Measurements from ENCODE around the gene PELI3. TPM values are rescaled to one million over a fixed set of nuclear protein-coding genes. Genes with fewer than 3 reads are reported as not detected.

Gene PELI3
- total RNA-seq, 2 experiments from 2014 or later: 5.7 to 7.0 TPM

DNA sequence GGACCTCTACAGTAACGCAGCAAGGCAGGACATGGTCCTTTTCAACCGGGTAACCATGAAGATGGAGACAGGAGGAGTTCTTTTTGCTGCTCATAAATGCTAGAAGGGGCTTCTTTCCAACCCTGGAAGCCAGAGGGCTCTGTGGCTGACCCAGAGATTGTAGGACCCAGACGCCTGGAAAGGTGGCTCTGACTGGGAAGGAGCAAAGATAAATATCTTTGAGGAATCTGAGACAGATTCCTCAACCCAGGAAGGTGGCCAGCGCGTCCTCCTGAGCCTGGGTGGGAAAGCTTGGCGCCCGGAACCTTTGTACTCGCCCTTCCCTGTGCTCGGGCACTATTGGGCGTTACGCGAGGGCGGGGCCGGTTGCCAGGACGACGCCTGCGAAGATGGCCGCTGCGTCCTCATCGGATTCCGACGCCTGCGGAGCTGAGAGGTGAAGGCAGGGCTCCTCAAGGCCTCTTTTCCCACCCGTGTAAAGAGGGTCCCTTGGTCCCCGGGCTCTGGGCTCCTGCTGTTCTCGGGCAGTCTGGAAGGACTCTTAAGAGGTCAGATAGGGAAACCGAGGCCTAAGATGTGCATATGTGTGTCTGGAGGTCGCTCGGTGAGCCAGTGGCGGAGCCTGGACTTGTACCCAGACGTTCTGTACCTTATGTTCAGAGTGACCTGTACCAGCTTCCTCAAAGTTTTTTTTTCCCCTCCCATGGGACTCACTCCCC is 43.7 kb downstream of the PELI3 start, which contains the start of gene BBS1:
TSS of gene BBS1 (plus strand) at position 365 of the 719 bp plus-strand sequence. CDS start at position 390, 25 bp downstream.
- CTCF ChIA-PET: interaction anchor here (0.5 to 2.1 kb wide), 8 partner anchors 27 to 447 kb away, joined by 3 to 8 read pairs (median 3); partner anchors contain the start of genes MRPL11 and RBM4B
- peak within 1 kb of the TSS; percentile 86 for H3K4me3 Mint-ChIP-seq

DNA sequence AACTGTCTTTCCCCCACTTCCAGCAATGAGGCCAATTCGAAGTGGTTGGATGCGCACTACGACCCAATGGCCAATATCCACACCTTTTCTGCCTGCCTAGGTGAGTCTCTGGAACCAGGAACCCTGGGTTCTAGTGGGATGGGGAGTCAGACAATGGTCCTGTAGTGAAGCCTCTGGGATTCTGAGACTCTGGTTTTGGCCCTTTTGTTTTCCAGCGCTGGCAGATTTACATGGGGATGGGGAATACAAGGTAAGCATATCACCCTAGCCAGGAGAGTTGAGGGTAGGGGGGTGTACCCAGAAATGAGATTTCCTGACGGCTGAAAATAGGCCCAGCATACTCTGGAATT is 44.3 kb downstream of the PELI3 start:
- intact Hi-C loops (cut with DNase I, micrococcal nuclease): loop anchor here in 1 of 2 experiments (1.0 kb wide), 10 partner anchors 31 to 447 kb away; partner anchors contain the start of genes ACTN3, CCDC87, CCS and DPP3
- CTCF ChIA-PET: interaction anchor here (0.5 to 2.1 kb wide), 6 partner anchors 72 to 446 kb away, joined by 3 to 8 read pairs (median 3); partner anchors contain the start of genes MRPL11 and RBM4B
- H3K27ac Mint-ChIP-seq: peak overlapping the region; percentile 48

More for the DNA sequence above, 43.7 kb downstream of the PELI3 start, which contains the start of gene BBS1:
- Mint-ChIP-seq H3K4me1 (peaks cover 10% of the 10 kb centered on the region), H3K27me3 (no peaks in the 10 kb centered on the region), H3K36me3 (ENCODE audit: low read depth) (peaks cover 10% of the 10 kb centered on the region), H3K9me3 (ENCODE audit: low read depth) (no peaks in the 10 kb centered on the region), H3K27ac (peak within 1 kb of the TSS; percentile 48)
- POLR2A ChIA-PET: interaction anchor here (0.6 to 1.1 kb wide), 3 partner anchors 44 to 168 kb away, joined by 3 to 4 read pairs (median 4); partner anchors contain the start of genes PELI3 and RBM4B
- DNase-seq: peak; percentile 88
- intact Hi-C loops (cut with DNase I, micrococcal nuclease): loop anchor here in 1 of 2 experiments (1.0 kb wide), 10 partner anchors 30 to 448 kb away; partner anchors contain the start of genes ACTN3, CCDC87, CCS and DPP3
- ATAC-seq: peak; percentile 98

DNA sequence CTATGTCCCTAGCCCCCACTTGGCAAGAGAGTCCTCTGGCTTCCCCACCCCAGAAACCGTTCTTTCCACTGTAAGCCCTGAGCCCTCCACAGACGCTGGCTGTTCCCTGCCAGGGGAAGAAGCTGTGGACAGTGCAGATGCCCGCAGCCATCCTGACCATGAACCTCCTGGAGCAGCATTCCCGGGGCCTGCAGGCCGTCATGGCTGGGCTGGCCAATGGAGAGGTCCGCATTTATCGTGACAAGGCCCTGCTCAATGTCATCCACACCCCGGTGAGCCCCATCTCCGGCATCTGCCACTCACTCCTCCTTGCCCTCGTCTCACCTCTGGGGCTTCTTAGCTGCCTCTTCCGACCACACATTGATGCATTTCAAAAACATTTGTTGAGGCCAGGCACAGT is 56.9 kb downstream of the PELI3 start:
- Mint-ChIP-seq H3K36me3 (ENCODE audit: low read depth) (peaks cover 31% of the 10 kb centered on the region), H3K4me3 (no peak overlapping the region), H3K27ac (no peak overlapping the region), H3K4me1 (no peaks in the 10 kb centered on the region), H3K27me3 (no peaks in the 10 kb centered on the region), H3K9me3 (ENCODE audit: low read depth) (no peaks in the 10 kb centered on the region)
- CTCF ChIA-PET: no interaction called here
- POLR2A ChIA-PET: no interaction called here
- intact Hi-C loops (cut with DNase I, micrococcal nuclease): no loop called here
- ATAC-seq: no peak
- DNase-seq: no peak

More for the DNA sequence above, 44.3 kb downstream of the PELI3 start:
- H3K4me1 Mint-ChIP-seq: peaks cover 10% of the 10 kb centered on the region
- H3K9me3 Mint-ChIP-seq (ENCODE audit: low read depth): no peaks in the 10 kb centered on the region
- H3K36me3 Mint-ChIP-seq (ENCODE audit: low read depth): peaks cover 10% of the 10 kb centered on the region
- POLR2A ChIA-PET: interaction anchor here (0.6 to 1.1 kb wide), 3 partner anchors 44 to 167 kb away, joined by 3 to 4 read pairs (median 4); partner anchors contain the start of genes PELI3 and RBM4B
- ATAC-seq (no peak), DNase-seq (no peak)
- no peaks in the 10 kb centered on the region for H3K27me3 Mint-ChIP-seq
- H3K4me3 Mint-ChIP-seq: peak overlapping the region; percentile 86

- H3K4me1 Mint-ChIP-seq: no peaks in the 10 kb centered on the region
- no peaks in the 10 kb centered on the region for H3K27me3 Mint-ChIP-seq
- no peak overlapping the region for H3K27ac Mint-ChIP-seq
- no peaks in the 10 kb centered on the region for H3K9me3 Mint-ChIP-seq (ENCODE audit: low read depth)
- ChIA-PET CTCF (no interaction called here), POLR2A (no interaction called here)
- DNase-seq: no peak
- ATAC-seq: no peak
- H3K4me3 Mint-ChIP-seq: no peak overlapping the region
- intact Hi-C loops (cut with DNase I, micrococcal nuclease): no loop called here
- H3K36me3 Mint-ChIP-seq (ENCODE audit: low read depth): peaks cover 29% of the 10 kb centered on the region
Measured at GRCh38 chr11:66524304-66525040, 57.8 kb downstream of the PELI3 start.

Other genes starting within 250 kb of the PELI3 start
- gene KLC2, start 209.2 kb upstream of the PELI3 start, total RNA-seq: 10 to 100 TPM; 28.2 to 29.4 TPM
- 100 to 1,000 TPM; 114 to 147 TPM for gene RAB1B, start 198.3 kb upstream of the PELI3 start, total RNA-seq
- 1 to 10 TPM; 1.3 to 1.6 TPM for gene CNIH2, start 188.7 kb upstream of the PELI3 start, total RNA-seq
- 10 to 100 TPM; 47.5 to 49.8 TPM for gene YIF1A, start 177.8 kb upstream of the PELI3 start, total RNA-seq
- gene TMEM151A, start 175.0 kb upstream of the PELI3 start, total RNA-seq: not detected
- under 1 TPM; 0.23 to 0.26 TPM for gene CD248, start 149.9 kb upstream of the PELI3 start, total RNA-seq
- gene RIN1, start 130.5 kb upstream of the PELI3 start, total RNA-seq: 1 to 10 TPM; 1.5 to 1.6 TPM
- gene BRMS1, start 121.8 kb upstream of the PELI3 start, total RNA-seq: 10 to 100 TPM; 29.2 to 30.2 TPM
- 1 to 10 TPM; 6.0 to 8.5 TPM for gene B4GAT1, start 119.3 kb upstream of the PELI3 start, total RNA-seq
- gene SLC29A2, start 95.1 kb upstream of the PELI3 start, total RNA-seq: 10 to 100 TPM; 13.6 to 14.4 TPM
- under 1 TPM; 0.07 TPM for gene NPAS4, start 45.9 kb upstream of the PELI3 start, total RNA-seq
- gene MRPL11, start 28.1 kb upstream of the PELI3 start, total RNA-seq: 100 to 1,000 TPM; 115 to 120 TPM
- gene DPP3, start 13.5 kb downstream of the PELI3 start, total RNA-seq: 10 to 100 TPM; 87.1 to 91.9 TPM
- gene BBS1, start 43.7 kb downstream of the PELI3 start, total RNA-seq: 10 to 100 TPM in 1 of 2 experiments, 1 to 10 TPM in 1; 9.4 to 10.7 TPM
- 10 to 100 TPM in 1 of 2 experiments, 1 to 10 TPM in 1; 9.7 to 11.3 TPM for gene ZDHHC24, start 79.1 kb downstream of the PELI3 start, total RNA-seq
- under 1 TPM; 0.26 to 0.27 TPM for gene ACTN3, start 80.0 kb downstream of the PELI3 start, total RNA-seq
- gene CTSF, start 101.7 kb downstream of the PELI3 start, total RNA-seq: 1 to 10 TPM; 1.3 to 2.0 TPM
- gene CCDC87, start 126.2 kb downstream of the PELI3 start, total RNA-seq: under 1 TPM; 0.09 to 0.14 TPM
- gene CCS, start 126.3 kb downstream of the PELI3 start, total RNA-seq: 10 to 100 TPM; 16.3 to 24.0 TPM
- gene RBM14, start 149.7 kb downstream of the PELI3 start, total RNA-seq: 100 to 1,000 TPM; 122 to 137 TPM
- gene RBM4, start 171.8 kb downstream of the PELI3 start, total RNA-seq: 100 to 1,000 TPM; 104 to 122 TPM
- 10 to 100 TPM; 14.7 to 14.8 TPM for gene RBM4B, start 211.0 kb downstream of the PELI3 start, total RNA-seq

All from activated CD4-positive, alpha-beta T cell treated with anti-CD3 and anti-CD28 coated beads for 36 hours (primary cell).